ENCODE measurements around the gene MYMK.
"Not testable (repeated sequence)": the region's sequence is repeated elsewhere in the genome, so short reads cannot be mapped to it uniquely, and the experiment has no call there.

Gene MYMK, protein sequence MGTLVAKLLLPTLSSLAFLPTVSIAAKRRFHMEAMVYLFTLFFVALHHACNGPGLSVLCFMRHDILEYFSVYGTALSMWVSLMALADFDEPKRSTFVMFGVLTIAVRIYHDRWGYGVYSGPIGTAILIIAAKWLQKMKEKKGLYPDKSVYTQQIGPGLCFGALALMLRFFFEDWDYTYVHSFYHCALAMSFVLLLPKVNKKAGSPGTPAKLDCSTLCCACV

GRCh38 chr9:133524679-133525228, at the start of gene MYMK:
Gene MYMK, minus strand, starts transcription at chr9:133524959. Its CDS starts 115 bp downstream, at chr9:133524844.
- no peak for DNase-seq (ENCODE audit: low spot score)

- DNase-seq (ENCODE audit: low spot score) = no peak
Measured at GRCh38 chr9:133573791-133574515, 49.2 kb upstream of the MYMK start.

DNA sequence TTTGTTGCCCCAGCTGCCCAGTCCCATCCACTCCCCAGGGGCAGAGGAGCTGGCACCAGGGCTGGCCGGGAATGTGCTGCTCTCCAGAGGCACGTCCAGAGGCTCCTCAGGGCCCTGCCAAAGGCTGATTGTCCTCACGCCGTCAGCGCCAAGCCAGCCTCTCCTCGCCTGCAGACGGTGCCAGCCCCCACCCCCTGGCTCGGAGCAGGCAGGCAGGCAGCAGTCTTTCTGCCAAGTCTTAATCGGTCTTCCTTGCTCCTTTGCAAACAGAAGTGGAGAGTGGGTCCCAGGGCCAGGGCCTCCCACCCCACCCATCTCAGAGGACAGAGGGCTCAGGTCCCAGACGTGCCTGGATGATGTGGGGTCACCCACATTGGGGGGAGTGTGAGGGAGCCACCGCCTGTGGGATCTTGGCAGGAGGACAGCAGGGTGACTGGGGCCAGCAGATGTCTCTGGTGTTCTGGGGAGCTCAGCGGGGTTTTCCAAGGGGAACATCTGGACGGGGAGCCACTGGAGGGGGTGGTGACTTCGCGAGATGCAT, 48.1 kb upstream of the MYMK start:
- no peak for DNase-seq (ENCODE audit: low spot score)

DNA sequence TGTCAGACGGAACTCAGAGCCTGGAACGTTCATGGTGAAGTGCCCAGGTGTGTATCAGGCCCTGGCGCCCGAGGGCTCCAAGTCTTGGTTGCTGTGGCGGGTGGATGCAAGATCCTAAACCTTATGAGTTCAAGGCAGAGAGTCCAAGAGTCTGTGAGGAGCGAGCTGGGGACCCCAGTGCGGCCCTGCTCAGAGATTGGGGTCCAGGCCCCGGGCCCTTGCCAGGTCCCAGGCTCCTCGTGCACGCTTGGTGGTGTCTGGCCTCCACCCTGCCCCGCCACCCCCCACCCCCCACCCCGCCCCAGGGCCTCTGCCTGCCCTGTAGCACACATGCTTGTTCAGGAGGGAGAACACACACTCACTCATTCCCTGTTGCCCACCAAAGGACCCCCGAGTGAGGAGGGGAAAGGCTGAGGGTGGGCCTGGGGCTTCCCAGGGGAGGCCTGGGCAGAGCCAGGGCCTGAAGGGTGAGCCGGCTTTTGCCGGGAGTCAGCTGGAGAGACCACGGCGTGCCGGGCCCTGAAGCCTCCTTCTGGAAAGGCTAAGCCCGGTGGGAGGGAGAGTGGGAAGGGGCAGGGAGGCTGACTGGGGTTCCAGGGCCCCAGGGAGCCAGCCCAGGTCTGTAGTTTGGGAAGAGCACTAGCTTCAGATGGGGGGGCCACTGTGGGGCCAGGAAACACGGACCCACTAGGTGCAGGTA, 47.3 kb upstream of the MYMK start:
- no peak for DNase-seq (ENCODE audit: low spot score)

DNA sequence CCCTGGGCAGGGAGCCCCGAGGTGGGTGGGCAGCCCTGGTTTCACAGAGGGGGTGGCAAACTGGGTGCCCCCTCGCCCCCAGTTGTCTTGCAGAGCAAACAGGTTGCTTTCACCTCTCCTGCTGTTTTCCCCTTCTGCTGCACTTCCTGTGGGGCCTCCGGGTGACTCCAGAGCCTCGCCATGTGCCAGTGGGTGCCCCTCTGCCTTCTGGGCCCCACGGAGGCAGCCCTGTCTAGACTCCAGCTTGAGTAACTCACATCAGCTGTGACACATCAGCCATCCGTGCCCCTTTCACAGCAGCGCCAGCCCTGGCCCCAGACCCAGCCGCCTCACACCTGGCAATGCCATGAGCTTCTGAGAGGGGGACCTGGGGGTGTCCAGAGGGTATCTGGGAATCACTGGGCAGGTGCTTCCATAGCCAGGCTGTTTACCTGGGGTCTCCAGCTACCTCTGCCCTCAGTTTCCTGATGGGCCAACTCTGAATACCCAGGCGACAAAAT, 46.7 kb upstream of the MYMK start:
- no peak for DNase-seq (ENCODE audit: low spot score)

- no peak for DNase-seq (ENCODE audit: low spot score)
Measured at GRCh38 chr9:133570691-133571080, 45.9 kb upstream of the MYMK start.

DNA sequence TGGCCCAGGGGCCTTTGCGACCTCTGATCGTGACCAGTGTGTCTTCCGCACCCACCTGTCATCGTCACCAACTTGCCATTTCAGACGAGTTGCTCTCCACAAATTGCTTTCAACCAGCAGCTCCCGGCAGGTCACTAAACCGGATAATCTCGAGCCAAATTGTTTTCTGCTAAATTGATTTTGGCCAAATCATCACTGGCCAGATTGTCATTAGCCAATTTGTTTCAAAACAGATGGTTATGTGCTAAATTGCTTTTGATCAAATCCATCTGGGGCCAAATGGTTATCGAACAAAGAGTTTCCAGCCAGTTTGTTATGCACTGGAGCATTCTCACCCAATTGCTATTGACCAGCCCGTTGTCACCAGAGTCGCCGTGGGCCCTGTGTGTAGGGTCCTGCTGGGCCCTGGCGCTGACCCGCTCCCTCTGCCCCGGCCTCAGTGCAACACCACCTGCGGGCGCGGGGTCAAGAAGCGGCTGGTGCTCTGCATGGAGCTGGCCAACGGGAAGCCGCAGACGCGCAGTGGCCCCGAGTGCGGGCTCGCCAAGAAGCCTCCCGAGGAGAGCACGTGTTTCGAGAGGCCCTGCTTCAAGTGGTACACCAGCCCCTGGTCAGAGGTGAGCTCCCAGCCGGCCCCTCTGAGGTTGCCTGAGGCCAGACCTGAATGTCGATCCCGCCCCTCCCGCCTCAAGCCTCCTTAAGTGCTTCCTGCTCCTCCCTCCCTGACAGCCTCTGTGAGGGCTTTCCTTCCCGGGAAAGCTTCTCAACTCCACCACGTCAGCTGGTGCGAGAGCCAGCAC, 45.3 kb upstream of the MYMK start:
- no peak for DNase-seq (ENCODE audit: low spot score)

GRCh38 chr9:133569121-133569785, 44.5 kb upstream of the MYMK start:
- no peak for DNase-seq (ENCODE audit: low spot score)

GRCh38 chr9:133568186-133568585, 43.4 kb upstream of the MYMK start:
- DNase-seq (ENCODE audit: low spot score) = no peak

- DNase-seq (ENCODE audit: low spot score) = no peak
Measured at GRCh38 chr9:133566817-133567216, 42.1 kb upstream of the MYMK start.

DNA sequence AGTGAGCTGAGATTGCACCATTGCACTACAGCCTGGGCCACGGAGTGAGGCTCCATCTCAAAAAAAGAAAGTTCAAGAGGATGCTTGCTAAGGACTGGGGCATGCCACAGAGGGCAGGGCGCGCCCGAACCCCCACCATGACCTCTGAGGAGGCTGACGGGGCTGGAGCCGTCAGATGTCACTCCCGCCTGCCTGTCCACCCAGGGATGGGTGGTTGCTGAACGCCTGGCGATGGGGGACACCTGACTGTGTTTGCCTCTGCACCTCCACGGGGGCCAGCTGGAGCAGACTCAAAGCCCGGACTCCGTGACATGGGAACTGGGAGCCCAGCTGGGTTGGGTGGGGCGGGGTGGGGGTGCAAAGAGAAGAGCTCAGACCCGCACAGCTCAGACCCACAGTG, 41.6 kb upstream of the MYMK start:
- no peak for DNase-seq (ENCODE audit: low spot score)

DNA sequence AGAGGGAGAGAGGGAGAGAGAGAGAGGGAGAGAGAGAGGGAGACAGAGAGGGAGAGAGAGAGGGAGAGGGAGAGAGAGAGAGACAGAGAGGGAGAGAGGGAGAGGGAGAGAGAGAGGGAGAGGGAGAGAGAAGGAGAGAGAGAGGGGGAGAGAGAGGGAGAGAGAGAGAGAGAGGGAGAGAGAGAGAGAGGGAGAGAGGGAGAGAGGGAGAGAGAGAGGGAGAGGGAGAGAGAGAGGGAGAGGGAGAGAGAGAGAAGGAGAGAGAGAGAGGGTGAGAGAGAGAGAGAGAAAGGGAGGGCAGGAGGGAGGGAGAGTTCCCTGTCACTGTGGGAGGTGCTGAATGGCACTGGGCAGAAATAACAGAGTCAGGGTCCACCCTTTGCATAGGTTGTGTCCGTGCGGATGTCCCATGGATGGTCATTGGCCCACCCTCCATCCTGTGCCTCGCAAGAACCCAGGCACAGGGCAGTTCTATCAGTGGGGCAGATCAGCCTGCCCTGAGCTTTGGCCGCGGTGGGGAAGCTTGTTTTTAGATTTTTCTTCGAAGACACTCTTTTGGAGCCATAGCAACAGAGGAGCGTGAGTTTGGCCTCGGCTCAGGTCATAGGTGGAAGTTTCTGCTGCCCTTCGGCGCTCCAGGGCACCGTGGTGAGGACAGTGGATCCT, 39.8 kb upstream of the MYMK start:
- DNase-seq (ENCODE audit: low spot score) = no peak

DNA sequence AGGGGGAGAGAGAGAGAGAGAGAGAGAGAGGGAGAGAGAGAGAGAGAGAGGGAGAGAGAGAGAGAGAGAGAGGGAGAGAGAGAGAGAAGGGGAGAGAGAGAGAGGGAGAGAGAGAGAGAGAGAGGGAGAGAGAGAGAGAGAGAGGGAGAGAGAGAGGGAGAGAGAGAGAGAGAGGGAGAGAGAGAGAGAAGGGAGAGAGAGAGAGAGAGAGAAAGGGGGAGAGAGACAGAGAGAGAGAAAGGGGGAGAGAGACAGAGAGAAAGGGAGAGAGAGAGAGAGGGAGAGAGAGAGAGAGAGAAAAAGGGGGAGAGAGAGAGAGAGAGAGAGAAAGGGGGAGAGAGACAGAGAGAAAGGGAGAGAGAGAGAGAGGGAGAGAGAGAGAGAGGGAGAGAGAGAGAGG, 39.1 kb upstream of the MYMK start:
- not testable (repeated sequence) for DNase-seq (ENCODE audit: low spot score)

DNA sequence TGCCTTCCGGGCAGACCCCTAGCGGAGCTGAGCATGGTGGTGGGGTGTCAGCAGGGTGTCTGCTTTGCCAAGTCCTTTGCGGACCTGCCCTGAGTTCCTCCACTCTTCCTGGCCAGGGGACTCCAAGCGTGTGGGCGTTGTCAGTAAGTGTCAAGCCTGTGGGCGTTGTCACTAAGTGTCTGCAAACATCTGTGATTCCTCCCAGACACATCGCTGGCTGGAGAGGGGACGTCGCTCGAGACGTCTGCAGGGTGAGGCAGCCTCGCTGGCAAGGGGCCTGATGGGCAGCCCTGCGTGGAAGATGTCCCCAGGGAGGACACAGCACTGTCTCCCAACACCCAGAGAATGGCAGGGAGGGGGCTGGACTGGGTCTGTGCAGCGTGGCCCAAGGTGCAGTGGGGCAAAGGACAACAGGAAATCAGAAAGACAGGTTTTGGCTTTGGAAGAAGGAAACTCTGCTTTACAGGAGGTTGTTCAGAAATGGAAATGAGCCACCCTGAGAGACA, 38.6 kb upstream of the MYMK start:
- no peak for DNase-seq (ENCODE audit: low spot score)

GRCh38 chr9:133562611-133563290, 38.0 kb upstream of the MYMK start:
- DNase-seq (ENCODE audit: low spot score) = no peak

DNA sequence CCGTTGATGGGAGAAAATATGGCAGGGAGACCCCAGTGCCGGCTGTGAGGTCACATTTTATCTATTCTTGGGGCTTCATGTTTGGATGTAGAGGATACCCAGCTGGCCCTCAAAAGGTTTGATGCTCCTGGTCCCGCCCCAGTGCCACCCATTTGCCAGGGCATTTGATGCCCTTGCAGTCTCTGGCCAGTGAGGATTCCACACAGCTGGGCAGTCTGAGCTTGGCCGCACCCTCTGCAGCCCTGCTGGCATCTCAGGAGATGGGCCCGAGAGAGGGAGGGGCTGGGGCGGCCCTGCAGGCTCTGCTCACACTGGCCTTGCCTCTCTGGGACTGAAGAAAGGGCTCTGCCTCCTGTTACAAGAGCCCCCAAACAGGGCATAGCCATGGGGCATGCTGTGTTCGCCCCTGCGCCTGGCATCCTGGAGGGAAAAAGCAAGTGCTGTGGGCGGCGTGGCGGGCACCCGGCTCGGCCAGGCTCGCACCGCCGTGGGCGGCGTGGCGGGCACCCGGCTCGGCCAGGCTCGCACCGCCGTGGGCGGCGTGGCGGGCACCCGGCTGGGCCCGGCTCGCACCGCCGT, 37.3 kb upstream of the MYMK start:
- DNase-seq (ENCODE audit: low spot score) = no peak

GRCh38 chr9:133560944-133561343, 36.2 kb upstream of the MYMK start:
- DNase-seq (ENCODE audit: low spot score) = no peak

- DNase-seq (ENCODE audit: low spot score) = no peak
Measured at GRCh38 chr9:133560311-133560710, 35.6 kb upstream of the MYMK start.

All from CD4-positive, alpha-beta T cell treated with Interleukin-2 at 100 ng/mL for 4 hours (primary cell).